Suprapubic skin (tissue), 4 donors: ENCODE results near the gene TMCC1. TPM values are rescaled to one million over a fixed set of nuclear protein-coding genes. Genes with fewer than 3 reads are reported as not detected.
A peak's percentile ranks its signal among the peaks of the same experiment; 100 is the strongest.

ENCODE experiments used
- DNase-seq, 2 donors: peaks; one replicate each; pipeline ENCODE4 v3.0.0-alpha.2; 2019; ENCODE audit warnings: low spot score in 2 of 2
- H3K27ac ChIP-seq: fragments of 200-600 bp; sonication (generic); one replicate; pipeline ENCODE4 v1.5.1; 2019
- H3K27me3 ChIP-seq: fragments of 200-600 bp; sonication (generic); one replicate; pipeline ENCODE4 v1.5.1; 2019
- H3K36me3 ChIP-seq: fragments of 200-600 bp; sonication (generic); one replicate; pipeline ENCODE4 v1.5.1; 2019
- H3K4me1 ChIP-seq: fragments of 200-600 bp; sonication (generic); one replicate; pipeline ENCODE4 v1.5.1; 2019
- H3K4me3 ChIP-seq: fragments of 200-600 bp; sonication (generic); one replicate; pipeline ENCODE4 v1.5.1; 2019; ENCODE audit warnings: mild to moderate bottlenecking
- H3K9me3 ChIP-seq: fragments of 200-600 bp; sonication (generic); one replicate; pipeline ENCODE4 v1.5.1; 2019
- EP300 ChIP-seq: sonication (generic); formaldehyde crosslinking; IDR thresholded peaks from one replicate; pipeline ENCODE4 v1.6.1; 2017; ENCODE audit warnings: antibody characterized with exemption
- POLR2A ChIP-seq, 2 donors: fragments of 450-650 bp; IDR thresholded peaks; one replicate each; pipeline ENCODE4 v1.6.1; 2017; ENCODE audit warnings: antibody characterized with exemption in 2 of 2, mild to moderate bottlenecking in 2 of 2, moderate library complexity in 2 of 2
- POLR2AphosphoS5 ChIP-seq, 3 donors: sonication (generic); formaldehyde crosslinking; IDR thresholded peaks; one replicate each; pipeline ENCODE4 v1.6.1; 2017; ENCODE audit warnings: antibody characterized with exemption in 3 of 3
- WGBS: methylation state at CpG from one replicate; pipeline ENCODE4 v1.1.5; 2018; 5-methylcytosine and 5-hydroxymethylcytosine counted together
- total RNA-seq, 4 donors: library from RNA; depleted of rRNA; stranded (reverse); fragments of >200 nt; gene quantifications; one replicate each; pipeline ENCODE4 v1.1.0, GENCODE V29; 2016
- TF ChIP-seq, protein P1 (sequence below), 2 donors: fragments of 200-600 bp in 1 of 2; fragments of 450-650 bp in 1 of 2; sonication (generic) in 1 of 2; IDR thresholded peaks; one replicate each; pipeline ENCODE4 v1.5.1; 2016 to 2019; ENCODE audit warnings: antibody characterized with exemption in 2 of 2, mild to moderate bottlenecking in 1 of 2, moderate library complexity in 1 of 2

TMCC1 gene
- total RNA-seq, 4 donors from 2014 or later, result 14.6 to 26.4 (median 22.4) TPM

GRCh38 chr3:129937717-129938116 lies 44.2 kb upstream of the TMCC1 start:
- WGBS, result 90% methylated on average over 9 of the region's 9 CpGs
- Histone ChIP-seq H3K27me3 (no peaks in the 10 kb centered on the region), H3K4me1 (peaks cover 10% of the 10 kb centered on the region), H3K27ac (no peak overlapping the region), H3K4me3 (no peak overlapping the region), H3K36me3 (no peaks in the 10 kb centered on the region), H3K9me3 (no peaks in the 10 kb centered on the region)
- TF ChIP-seq EP300 (no peak), POLR2AphosphoS5 (IDR thresholded peaks at IDR 0.05) (no peak), POLR2A (IDR thresholded peaks at IDR 0.05) (no peak)
- TF ChIP-seq, protein P1, sequence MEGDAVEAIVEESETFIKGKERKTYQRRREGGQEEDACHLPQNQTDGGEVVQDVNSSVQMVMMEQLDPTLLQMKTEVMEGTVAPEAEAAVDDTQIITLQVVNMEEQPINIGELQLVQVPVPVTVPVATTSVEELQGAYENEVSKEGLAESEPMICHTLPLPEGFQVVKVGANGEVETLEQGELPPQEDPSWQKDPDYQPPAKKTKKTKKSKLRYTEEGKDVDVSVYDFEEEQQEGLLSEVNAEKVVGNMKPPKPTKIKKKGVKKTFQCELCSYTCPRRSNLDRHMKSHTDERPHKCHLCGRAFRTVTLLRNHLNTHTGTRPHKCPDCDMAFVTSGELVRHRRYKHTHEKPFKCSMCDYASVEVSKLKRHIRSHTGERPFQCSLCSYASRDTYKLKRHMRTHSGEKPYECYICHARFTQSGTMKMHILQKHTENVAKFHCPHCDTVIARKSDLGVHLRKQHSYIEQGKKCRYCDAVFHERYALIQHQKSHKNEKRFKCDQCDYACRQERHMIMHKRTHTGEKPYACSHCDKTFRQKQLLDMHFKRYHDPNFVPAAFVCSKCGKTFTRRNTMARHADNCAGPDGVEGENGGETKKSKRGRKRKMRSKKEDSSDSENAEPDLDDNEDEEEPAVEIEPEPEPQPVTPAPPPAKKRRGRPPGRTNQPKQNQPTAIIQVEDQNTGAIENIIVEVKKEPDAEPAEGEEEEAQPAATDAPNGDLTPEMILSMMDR (IDR thresholded peaks at IDR 0.05), result no peak
- no peak for DNase-seq

DNA sequence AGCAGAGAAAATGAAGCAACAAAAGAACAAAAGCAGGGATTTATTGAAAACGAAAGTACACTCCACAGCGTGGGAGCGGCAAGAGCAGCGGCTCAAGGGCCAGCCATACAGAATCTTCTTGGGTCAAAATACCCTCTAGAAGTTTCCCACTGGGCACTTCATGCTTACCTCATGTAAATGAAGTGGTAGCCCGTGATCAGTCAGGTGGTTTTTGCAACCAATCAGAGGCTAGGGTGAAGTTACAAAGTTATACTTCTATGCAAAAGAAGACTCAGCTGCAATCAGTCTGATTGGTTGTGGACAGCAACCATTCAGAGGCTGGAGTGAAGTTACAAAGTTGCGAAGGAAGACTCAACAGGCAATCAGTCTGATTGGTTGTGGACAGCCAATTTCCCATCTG lies 43.2 kb upstream of the TMCC1 start:
- no peak for DNase-seq
- peak overlapping the region; percentile 43 for H3K4me3 ChIP-seq
- 16% methylated on average over 6 of the region's 6 CpGs for WGBS

DNA sequence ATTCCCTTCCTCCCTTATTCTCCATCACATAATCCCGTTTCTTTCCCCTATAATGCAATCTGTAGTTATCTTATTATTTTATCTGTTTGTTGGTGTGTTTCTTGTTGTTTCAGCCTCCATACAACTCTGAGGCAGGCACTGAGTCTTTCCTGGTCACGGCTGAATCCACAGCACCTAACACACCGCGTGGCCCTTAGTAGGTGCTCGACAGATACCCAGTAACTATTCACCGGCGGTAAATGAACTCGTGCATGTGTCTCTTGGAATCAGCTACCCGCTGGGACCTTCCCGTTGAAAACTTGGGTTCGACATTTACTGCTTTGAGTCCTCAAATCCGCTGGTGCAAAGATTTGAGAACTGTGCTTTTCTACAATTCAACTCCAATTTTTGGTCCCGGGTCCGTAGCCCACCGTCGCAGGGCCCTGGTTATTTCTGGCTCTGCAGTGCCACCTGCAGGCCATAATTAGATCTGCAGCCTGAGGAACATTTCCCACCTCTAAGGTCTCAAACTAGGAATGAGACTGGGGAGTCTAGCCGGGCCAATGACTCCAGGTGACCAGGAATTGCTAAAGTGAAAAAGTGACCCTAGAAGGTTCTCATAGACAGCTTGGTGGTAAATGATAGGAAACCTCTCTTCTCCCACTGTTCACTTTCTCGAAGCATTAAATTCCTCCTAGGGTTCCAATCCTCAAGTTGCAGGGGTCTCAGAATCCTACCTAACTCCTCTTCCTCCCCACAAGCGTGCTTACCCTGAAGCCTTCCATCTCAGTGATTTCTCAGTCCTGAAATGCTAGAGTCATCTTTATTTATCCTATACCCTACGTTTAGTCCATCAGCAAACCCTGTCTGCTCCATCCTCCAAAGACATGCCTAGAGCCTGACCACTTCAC lies 41.0 kb upstream of the TMCC1 start:
- Histone ChIP-seq H3K27ac (no peak overlapping the region), H3K36me3 (no peaks in the 10 kb centered on the region), H3K4me3 (no peak overlapping the region), H3K4me1 (peaks cover 10% of the 10 kb centered on the region), H3K27me3 (no peaks in the 10 kb centered on the region), H3K9me3 (no peaks in the 10 kb centered on the region)
- TF ChIP-seq, protein P1 (IDR thresholded peaks at IDR 0.05), result peak; percentile 86 to 87
- TF ChIP-seq POLR2AphosphoS5 (IDR thresholded peaks at IDR 0.05), result no peak
- 43% methylated on average over 16 of the region's 20 CpGs for WGBS
- no peak for DNase-seq

More for the DNA sequence above, 43.2 kb upstream of the TMCC1 start:
- H3K27me3 ChIP-seq, result no peaks in the 10 kb centered on the region
- no peak for TF ChIP-seq POLR2AphosphoS5 (IDR thresholded peaks at IDR 0.05)
- no peak for TF ChIP-seq POLR2A (IDR thresholded peaks at IDR 0.05)
- TF ChIP-seq, protein P1 (IDR thresholded peaks at IDR 0.05), result no peak
- no peak for TF ChIP-seq EP300
- peaks cover 10% of the 10 kb centered on the region for H3K4me1 ChIP-seq
- no peaks in the 10 kb centered on the region for H3K36me3 ChIP-seq
- peak overlapping the region; percentile 34 for H3K27ac ChIP-seq
- H3K9me3 ChIP-seq, result no peaks in the 10 kb centered on the region

GRCh38 chr3:129933471-129933870 lies 40.0 kb upstream of the TMCC1 start:
- H3K4me3 ChIP-seq, result no peak overlapping the region
- TF ChIP-seq EP300, result no peak
- no peak for TF ChIP-seq POLR2AphosphoS5 (IDR thresholded peaks at IDR 0.05)
- TF ChIP-seq, protein P1 (IDR thresholded peaks at IDR 0.05), result no peak
- no peak for TF ChIP-seq POLR2A (IDR thresholded peaks at IDR 0.05)
- no peaks in the 10 kb centered on the region for H3K36me3 ChIP-seq
- H3K4me1 ChIP-seq, result peaks cover 10% of the 10 kb centered on the region
- H3K27me3 ChIP-seq, result no peaks in the 10 kb centered on the region
- 85% methylated on average over 4 of the region's 4 CpGs for WGBS
- no peak overlapping the region for H3K27ac ChIP-seq
- H3K9me3 ChIP-seq, result peaks cover 8% of the 10 kb centered on the region
- DNase-seq, result no peak

- peaks cover 4% of the 10 kb centered on the region for H3K27me3 ChIP-seq
- no peaks in the 10 kb centered on the region for H3K36me3 ChIP-seq
- TF ChIP-seq, protein P1 (IDR thresholded peaks at IDR 0.05), result no peak
- TF ChIP-seq POLR2A (IDR thresholded peaks at IDR 0.05) (no peak), EP300 (no peak), POLR2AphosphoS5 (IDR thresholded peaks at IDR 0.05) (no peak)
- H3K9me3 ChIP-seq, result peaks cover 8% of the 10 kb centered on the region
- no peak for DNase-seq
- H3K27ac ChIP-seq, result no peak overlapping the region
- H3K4me3 ChIP-seq, result no peak overlapping the region
- H3K4me1 ChIP-seq, result no peaks in the 10 kb centered on the region
- 81% methylated on average over 1 of the region's 1 CpG for WGBS
Measured at GRCh38 chr3:129929383-129929782, 35.9 kb upstream of the TMCC1 start.
